ENCODE data around the gene ACTR3. TPM values are rescaled to one million over a fixed set of nuclear protein-coding genes. Genes with fewer than 3 reads are reported as not detected.

Gene ACTR3
- total and polyA plus RNA-seq, 2 of the 8 experiments (the other 6 are each of a cell fraction or from before 2014, with no cell fraction given) = 51.7 to 184 TPM

- no peak for TF ChIP-seq TAF7 (optimal IDR thresholded peaks at IDR 0.05; ENCODE audit: borderline replicate concordance, low read depth, low read length)
- TF ChIP-seq EZH2 (IDR thresholded peaks at IDR 0.05; ENCODE audit: low read depth, low read length, severe bottlenecking) = no peak
- no peak for TF ChIP-seq POLR2A (IDR thresholded peaks at IDR 0.05; ENCODE audit: control extremely low read depth in 1 of 2, low read depth in 2 of 2, low read length in 2 of 2)
- TF ChIP-seq POU5F1 (IDR thresholded peaks at IDR 0.05; ENCODE audit: low read depth, low read length) = no peak
These were observed 73.0 kb downstream of the ACTR3 start (continued) for GRCh38 chr2:113962692-113963480.
